Neural cell (in vitro differentiated cells): ENCODE results near the gene ECHDC3. TPM values are rescaled to one million over a fixed set of nuclear protein-coding genes. Genes with fewer than 3 reads are reported as not detected.

ENCODE experiments used
- H2AFZ ChIP-seq: fragments of 200-600, 300-800 bp; sonication (generic), shearing (Covaris generic); 2 replicates; pipeline ENCODE4 v1.6.0; 2014; ENCODE audit warnings: low read depth, mild to moderate bottlenecking, antibody characterized with exemption, low read length, moderate library complexity
- H3F3A ChIP-seq: fragments of 200-600 bp; shearing (Covaris generic); 2 replicates; pipeline ENCODE4 v1.6.1; 2016; ENCODE audit warnings: mild to moderate bottlenecking, moderate library complexity, mixed read lengths, antibody characterized with exemption, low read length; ENCODE audit not compliant: insufficient read depth, poor library complexity, severe bottlenecking
- H3K27ac ChIP-seq: fragments of 200-600, 300-800 bp; sonication (generic), shearing (Covaris generic); 2 replicates; pipeline ENCODE4 v1.5.1; 2014; ENCODE audit warnings: mild to moderate bottlenecking, low read length, moderate library complexity
- H3K27me3 ChIP-seq: fragments of 300-800, 200-600 bp; sonication (generic), shearing (Covaris generic); 2 replicates; pipeline ENCODE4 v1.6.0; 2014; ENCODE audit warnings: mild to moderate bottlenecking, low read depth, low read length, moderate library complexity; ENCODE audit not compliant: insufficient read depth
- H3K36me3 ChIP-seq: fragments of 300-800, 200-600 bp; sonication (generic), shearing (Covaris generic); 2 replicates; pipeline ENCODE4 v1.5.1; 2014; ENCODE audit warnings: mild to moderate bottlenecking, antibody characterized with exemption, low read length, moderate library complexity; ENCODE audit not compliant: insufficient read depth
- H3K4me2 ChIP-seq: fragments of 300-800, 200-600 bp; sonication (generic), shearing (Covaris generic); 2 replicates; pipeline ENCODE4 v1.6.0; 2014; ENCODE audit warnings: mild to moderate bottlenecking, low read length
- H3K4me3 ChIP-seq: fragments of 300-800, 200-600 bp; sonication (generic), shearing (Covaris generic); 2 replicates; pipeline ENCODE4 v1.5.1; 2014; ENCODE audit warnings: mild to moderate bottlenecking, low read length, moderate library complexity
- H3K79me2 ChIP-seq: fragments of 200-600 bp; shearing (Covaris generic); replicated peaks from 2 replicates; pipeline ENCODE4 v1.6.0; 2014; ENCODE audit warnings: mild to moderate bottlenecking, low read length, moderate library complexity; ENCODE audit not compliant: insufficient read depth
- H3K9ac ChIP-seq: fragments of 300-800, 200-600 bp; sonication (generic), shearing (Covaris generic); 2 replicates; pipeline ENCODE4 v1.6.1; 2016; ENCODE audit warnings: mild to moderate bottlenecking, low read length, mixed read lengths
- H3K9me2 ChIP-seq: fragments of 200-600 bp; shearing (Covaris generic); 2 replicates; pipeline ENCODE4 v1.6.1; 2016; ENCODE audit warnings: mild to moderate bottlenecking, low read length, mixed read lengths; ENCODE audit not compliant: insufficient read depth
- H3K9me3 ChIP-seq: fragments of 200-600, 300-800 bp; sonication (generic), shearing (Covaris generic); 2 replicates; pipeline ENCODE4 v1.6.1; 2016; ENCODE audit warnings: mild to moderate bottlenecking, mixed run types, low read length, moderate library complexity, mixed read lengths
- H4K20me1 ChIP-seq: fragments of 200-600 bp; shearing (Covaris generic); 2 replicates; pipeline ENCODE4 v1.6.1; 2016; ENCODE audit warnings: mild to moderate bottlenecking, mixed run types; ENCODE audit not compliant: insufficient read depth
- EP300 ChIP-seq: fragments of 450-650 bp; conservative IDR thresholded peaks from 2 replicates; pipeline ENCODE4 v1.6.1; 2014; ENCODE audit warnings: antibody characterized with exemption, mild to moderate bottlenecking, moderate library complexity; ENCODE audit not compliant: poor library complexity, severe bottlenecking
- EZH2 ChIP-seq: fragments of 200-600, 300-800 bp; shearing (Covaris generic), sonication (generic); IDR thresholded peaks from 2 replicates; pipeline ENCODE4 v1.6.1; 2014; ENCODE audit warnings: antibody characterized with exemption, low read length, borderline replicate concordance, mild to moderate bottlenecking; ENCODE audit not compliant: insufficient read depth, poor library complexity, severe bottlenecking
- MXI1 ChIP-seq: fragments of 450-650 bp; conservative IDR thresholded peaks from 2 replicates; pipeline ENCODE4 v1.6.1; 2014; ENCODE audit warnings: antibody characterized with exemption, mild to moderate bottlenecking; ENCODE audit not compliant: poor library complexity, severe bottlenecking
- POLR2AphosphoS5 ChIP-seq: IDR thresholded peaks from 2 replicates; pipeline ENCODE4 v1.6.1; 2012
- RAD21 ChIP-seq: fragments of 450-650 bp; conservative IDR thresholded peaks from 2 replicates; pipeline ENCODE4 v1.6.1; 2014; ENCODE audit warnings: antibody characterized with exemption, mild to moderate bottlenecking, moderate library complexity
- REST ChIP-seq: IDR thresholded peaks from 2 replicates; pipeline ENCODE4 v1.6.1; 2012; ENCODE audit warnings: borderline replicate concordance
- SMC3 ChIP-seq: fragments of 450-650 bp; conservative IDR thresholded peaks from 2 replicates; pipeline ENCODE4 v1.6.1; 2014; ENCODE audit warnings: antibody characterized with exemption, mild to moderate bottlenecking, moderate library complexity; ENCODE audit not compliant: poor library complexity
- TAF1 ChIP-seq: IDR thresholded peaks from 2 replicates; pipeline ENCODE4 v1.6.1; 2012; ENCODE audit warnings: low read depth
- polyA plus RNA-seq: library from polyadenylated mRNA; depleted of rRNA; stranded (reverse); fragments of >200 nt; gene quantifications from 2 replicates; pipeline ENCODE4 v1.2.3, GENCODE V29; 2014
- TF ChIP-seq, protein P1 (sequence below): fragments of 450-650 bp; IDR thresholded peaks from 2 replicates; pipeline ENCODE4 v1.5.1; 2014; ENCODE audit warnings: antibody characterized with exemption, mild to moderate bottlenecking, moderate library complexity; ENCODE audit not compliant: poor library complexity, severe bottlenecking

Gene ECHDC3
- polyA plus RNA-seq, 1 donor from 2014 or later = not detected

GRCh38 chr10:11705722-11706121, 36.5 kb upstream of the ECHDC3 start:
- no peaks in the 10 kb centered on the region for H3K79me2 ChIP-seq
- no peaks in the 10 kb centered on the region for H3F3A ChIP-seq
- TF ChIP-seq, protein P1, sequence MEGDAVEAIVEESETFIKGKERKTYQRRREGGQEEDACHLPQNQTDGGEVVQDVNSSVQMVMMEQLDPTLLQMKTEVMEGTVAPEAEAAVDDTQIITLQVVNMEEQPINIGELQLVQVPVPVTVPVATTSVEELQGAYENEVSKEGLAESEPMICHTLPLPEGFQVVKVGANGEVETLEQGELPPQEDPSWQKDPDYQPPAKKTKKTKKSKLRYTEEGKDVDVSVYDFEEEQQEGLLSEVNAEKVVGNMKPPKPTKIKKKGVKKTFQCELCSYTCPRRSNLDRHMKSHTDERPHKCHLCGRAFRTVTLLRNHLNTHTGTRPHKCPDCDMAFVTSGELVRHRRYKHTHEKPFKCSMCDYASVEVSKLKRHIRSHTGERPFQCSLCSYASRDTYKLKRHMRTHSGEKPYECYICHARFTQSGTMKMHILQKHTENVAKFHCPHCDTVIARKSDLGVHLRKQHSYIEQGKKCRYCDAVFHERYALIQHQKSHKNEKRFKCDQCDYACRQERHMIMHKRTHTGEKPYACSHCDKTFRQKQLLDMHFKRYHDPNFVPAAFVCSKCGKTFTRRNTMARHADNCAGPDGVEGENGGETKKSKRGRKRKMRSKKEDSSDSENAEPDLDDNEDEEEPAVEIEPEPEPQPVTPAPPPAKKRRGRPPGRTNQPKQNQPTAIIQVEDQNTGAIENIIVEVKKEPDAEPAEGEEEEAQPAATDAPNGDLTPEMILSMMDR = no peak
- TF ChIP-seq RAD21 (no peak), TAF1 (no peak), EZH2 (no peak), MXI1 (no peak), SMC3 (no peak), POLR2AphosphoS5 (no peak), REST (no peak), EP300 (no peak)
- no peaks in the 10 kb centered on the region for H3K9me3 ChIP-seq
- H2AFZ ChIP-seq = no peak overlapping the region
- H3K9ac ChIP-seq = no peak overlapping the region
- H3K36me3 ChIP-seq = no peaks in the 10 kb centered on the region
- no peaks in the 10 kb centered on the region for H3K27me3 ChIP-seq
- H3K4me3 ChIP-seq = no peak overlapping the region
- no peak overlapping the region for H3K4me2 ChIP-seq
- no peaks in the 10 kb centered on the region for H3K9me2 ChIP-seq
- H4K20me1 ChIP-seq = no peaks in the 10 kb centered on the region
- H3K27ac ChIP-seq = no peak overlapping the region

DNA sequence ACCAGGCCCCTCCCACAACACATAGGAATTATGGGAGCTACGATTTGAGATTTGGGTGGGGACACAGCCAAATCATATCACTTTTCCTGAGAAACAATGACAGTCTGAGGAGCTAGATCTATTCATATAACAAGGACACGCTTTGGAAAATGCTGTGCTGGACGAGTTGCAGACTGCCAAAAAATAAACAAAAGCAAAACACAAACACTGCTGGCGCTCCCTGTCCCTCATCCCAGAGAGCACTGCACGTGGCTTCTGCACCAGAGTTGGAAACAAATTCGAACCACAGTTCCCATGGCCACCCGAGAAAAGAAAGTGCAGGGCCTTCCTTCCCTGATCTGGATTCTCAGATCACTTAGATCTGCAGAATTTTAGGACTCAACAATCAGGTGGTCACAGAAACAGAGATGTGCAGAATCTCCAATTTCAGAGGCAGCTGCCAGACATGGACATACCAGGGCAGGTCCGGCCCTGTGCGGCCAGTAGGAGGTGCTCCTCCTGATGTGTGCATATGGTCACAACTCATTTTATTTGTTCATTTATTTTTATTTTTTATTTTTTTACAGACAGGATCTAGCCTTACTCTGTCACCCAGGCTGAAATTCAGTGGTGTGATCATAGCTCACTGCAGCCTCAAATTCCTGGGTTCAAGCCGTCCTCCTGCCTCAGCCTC, 35.2 kb upstream of the ECHDC3 start:
- no peak overlapping the region for H2AFZ ChIP-seq
- H4K20me1 ChIP-seq = no peaks in the 10 kb centered on the region
- no peak overlapping the region for H3K9ac ChIP-seq
- no peaks in the 10 kb centered on the region for H3K36me3 ChIP-seq
- TF ChIP-seq RAD21 (no peak), MXI1 (no peak), EP300 (no peak), SMC3 (no peak), TAF1 (no peak), EZH2 (no peak), REST (no peak), POLR2AphosphoS5 (no peak)
- TF ChIP-seq, protein P1 = no peak
- no peaks in the 10 kb centered on the region for H3K27me3 ChIP-seq
- H3K9me3 ChIP-seq = no peaks in the 10 kb centered on the region
- H3K4me3 ChIP-seq = no peak overlapping the region
- H3F3A ChIP-seq = no peaks in the 10 kb centered on the region
- no peaks in the 10 kb centered on the region for H3K9me2 ChIP-seq
- H3K4me2 ChIP-seq = no peak overlapping the region
- no peaks in the 10 kb centered on the region for H3K79me2 ChIP-seq
- no peak overlapping the region for H3K27ac ChIP-seq
